ENCODE measurements around the gene SVEP1. TPM values are rescaled to one million over a fixed set of nuclear protein-coding genes. Genes with fewer than 3 reads are reported as not detected.
"Not testable (repeated sequence)": the region's sequence is repeated elsewhere in the genome, so short reads cannot be mapped to it uniquely, and the experiment has no call there.

The SVEP1 gene
- total RNA-seq, 1 donor from 2014 or later: 5.3 TPM

DNA sequence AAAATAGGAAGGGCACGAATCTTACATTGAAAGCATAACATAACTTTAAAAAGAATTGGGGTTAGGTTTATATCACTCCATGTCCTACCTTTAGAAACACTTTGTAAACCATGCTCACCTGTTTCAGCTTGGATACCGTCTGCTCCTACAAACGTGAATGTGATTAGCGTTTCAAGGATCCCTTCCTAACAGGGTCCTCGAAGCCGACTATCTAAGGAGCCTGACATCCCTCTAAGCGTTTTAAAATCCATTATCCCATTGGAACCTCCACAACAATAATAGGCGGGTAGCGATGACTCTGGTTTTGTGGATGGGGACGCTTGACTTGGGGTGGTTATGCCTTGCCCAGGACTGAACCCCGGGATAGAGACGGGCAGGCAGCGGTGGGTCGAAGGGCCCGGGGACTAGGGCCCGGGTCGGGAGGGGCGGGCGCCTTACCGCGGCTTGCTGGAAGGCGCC, 937 bp downstream of the SVEP1 start:
- DNase-seq: no peak

DNA sequence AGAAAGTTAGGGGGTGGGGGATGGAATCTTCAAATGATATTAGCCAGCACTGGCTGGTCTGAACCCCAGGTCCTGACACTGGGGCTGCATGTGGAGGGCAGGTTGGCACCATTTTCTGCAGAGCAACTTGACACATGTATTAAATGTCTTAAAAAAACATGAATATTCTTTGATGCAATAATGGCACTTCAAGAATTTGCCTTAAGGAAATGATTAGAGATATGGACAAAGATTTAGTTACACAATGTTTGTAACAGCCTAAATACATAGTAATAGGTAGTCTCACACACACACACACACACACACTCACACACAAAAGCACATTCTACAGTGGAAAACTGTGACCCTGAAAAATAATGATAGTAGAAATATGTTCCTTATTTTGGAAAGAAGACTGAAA, 3.6 kb downstream of the SVEP1 start:
- DNase-seq: no peak

DNA sequence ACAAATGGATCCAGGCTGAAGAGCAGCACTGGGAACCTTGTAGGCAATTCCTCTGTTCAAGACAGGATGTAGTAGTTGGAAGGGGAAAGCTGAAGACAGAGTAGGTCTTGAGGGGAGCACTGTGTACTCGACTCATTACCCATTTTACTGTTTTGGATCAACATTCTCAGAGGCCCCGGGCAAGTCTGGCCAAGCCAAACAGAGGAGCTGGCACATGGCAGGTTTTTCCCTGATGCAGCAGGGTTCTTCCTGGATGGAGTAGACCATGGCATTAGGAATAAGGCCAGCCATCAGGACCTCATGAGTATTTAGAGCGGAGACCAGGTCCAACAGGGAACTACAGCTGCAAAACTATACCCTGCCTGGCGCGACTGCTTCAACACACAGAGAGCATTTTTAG, 4.4 kb downstream of the SVEP1 start:
- no peak for DNase-seq

DNA sequence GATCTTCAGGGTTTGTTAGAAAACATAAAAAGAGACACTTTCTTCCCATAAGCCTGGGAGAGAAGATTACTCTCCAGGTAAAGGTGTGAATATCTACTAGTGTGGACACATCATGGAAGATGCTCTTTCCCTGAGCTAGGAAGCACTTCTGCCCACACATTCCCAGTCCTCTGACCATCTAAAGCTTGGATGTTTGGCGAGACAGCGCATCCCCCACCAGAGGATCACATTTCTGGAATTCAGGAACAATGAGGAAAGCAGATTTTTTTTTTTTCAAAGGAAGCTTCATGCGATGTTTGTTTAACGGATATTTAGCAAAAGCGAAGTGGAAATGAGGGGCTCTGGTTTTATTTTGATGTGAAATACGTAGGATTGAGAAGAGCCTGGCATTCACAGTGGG, 6.2 kb downstream of the SVEP1 start:
- DNase-seq: no peak

DNA sequence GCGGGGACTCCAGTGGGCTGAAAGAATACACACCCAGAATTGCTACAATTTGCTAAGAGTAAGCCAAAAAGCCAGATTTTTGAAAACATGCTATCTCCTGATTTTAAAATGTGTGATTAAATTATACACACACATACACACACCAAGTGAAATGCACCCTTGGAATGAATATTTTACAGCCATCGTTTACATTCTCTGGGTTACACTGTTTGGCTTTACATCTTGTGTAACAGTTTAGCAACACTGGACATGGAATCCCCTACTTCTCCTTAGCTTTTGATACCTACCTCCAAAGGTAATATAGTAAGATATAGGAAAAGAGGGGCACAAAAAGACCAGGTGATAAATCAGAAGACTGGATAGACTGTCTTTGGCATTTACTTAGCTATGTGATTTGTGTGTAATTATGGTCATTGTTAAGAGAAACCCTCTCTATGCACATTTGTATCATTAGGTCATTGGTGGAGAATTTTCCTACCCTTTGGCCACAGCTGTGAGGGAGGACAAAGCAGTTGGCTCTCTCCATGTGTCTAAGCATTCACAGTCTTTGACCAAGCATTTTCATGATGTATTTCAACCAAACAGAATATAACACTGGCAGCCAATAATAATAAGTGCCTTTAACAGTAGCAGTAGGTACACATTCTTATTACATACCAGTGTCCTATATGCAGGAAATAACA, 7.6 kb downstream of the SVEP1 start:
- no peak for DNase-seq

DNA sequence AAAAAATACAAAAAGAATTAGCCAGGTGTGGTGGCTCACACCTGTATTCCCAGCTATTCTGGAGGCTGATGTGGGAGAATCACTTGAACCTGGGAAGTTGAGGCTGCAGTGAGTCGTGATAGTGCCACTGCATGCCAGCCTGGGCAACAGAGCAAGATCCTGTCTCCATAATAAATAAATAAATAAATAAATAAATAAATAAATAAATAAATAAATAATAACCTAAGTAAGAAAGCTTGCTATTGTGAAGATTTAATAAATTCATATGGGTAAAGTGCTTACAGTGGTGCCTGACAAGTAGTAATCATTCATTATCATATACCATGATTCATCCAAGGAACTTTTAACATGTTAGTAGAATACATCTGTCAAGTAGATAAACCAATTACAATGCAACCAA, 13.4 kb downstream of the SVEP1 start:
- no peak for DNase-seq

DNA sequence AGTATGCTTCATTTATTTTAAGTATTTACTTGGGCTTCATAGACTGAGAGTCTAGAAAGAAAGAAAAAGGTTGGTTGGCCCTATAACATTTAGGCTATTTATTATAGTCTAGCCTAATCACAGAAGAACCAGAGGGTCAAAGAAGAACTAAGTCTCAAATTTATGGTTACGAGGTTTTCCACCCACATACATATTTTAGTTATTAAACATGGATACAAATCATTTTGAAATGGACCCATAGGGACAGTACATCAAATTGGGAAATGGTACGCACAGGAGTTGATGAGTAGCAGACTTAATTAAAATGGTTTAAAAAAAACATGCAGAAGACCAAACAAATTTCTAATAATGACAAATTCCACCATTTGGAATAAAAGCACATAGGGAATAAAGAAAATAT, 17.7 kb downstream of the SVEP1 start:
- DNase-seq: no peak

DNA sequence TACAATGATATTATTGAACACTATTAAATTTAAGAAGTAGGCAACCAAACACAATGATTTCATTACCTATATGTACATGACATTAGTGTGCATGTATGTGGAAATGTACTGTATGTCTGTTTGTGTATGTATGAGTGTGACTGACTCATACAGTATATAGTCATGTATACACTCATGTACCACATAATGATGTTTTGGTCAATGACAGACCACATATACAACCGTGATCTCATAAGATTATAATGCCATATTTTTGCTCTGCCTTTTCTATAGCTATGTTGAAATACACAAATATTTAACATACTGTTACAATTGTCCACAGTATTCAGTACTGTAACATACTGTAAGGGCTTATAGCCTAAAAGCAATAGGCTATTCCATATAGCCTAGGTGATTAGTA, 19.7 kb downstream of the SVEP1 start:
- DNase-seq: no peak

DNA sequence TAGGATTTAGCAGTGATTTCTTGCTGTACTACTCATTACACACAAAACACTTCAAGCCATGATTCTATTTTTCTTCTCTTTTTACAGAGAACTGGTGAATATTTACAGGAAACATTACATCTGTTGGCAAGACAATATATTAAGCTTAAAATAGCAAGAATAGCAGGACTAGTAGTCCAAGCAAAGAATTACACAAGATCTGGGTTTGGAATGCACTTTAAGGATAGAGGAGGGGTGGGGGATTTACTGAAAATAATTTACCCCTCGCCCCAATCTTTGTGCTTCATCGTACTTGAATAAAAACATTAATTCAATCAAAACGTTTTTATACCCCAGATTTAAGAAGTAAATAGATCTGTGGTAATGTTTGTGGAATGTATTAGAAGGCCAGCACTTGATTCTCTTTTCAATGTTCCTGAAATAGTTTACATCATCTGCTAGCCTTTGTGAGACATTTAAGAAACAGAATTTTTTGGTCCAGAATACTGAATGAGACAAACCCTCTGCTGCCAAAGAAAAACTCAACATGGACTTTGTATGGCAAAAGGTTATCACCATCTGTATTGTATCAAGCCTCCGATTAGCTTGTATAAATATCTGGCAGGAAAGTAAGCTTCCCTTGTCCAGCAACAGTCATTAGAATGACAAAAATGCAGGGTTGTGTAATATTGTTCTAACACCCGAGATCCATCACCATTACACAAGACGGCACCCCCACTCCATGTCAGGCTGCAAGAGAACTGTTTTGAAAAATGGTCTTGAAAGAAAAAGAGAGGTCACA, 23.8 kb downstream of the SVEP1 start:
- DNase-seq: no peak

DNA sequence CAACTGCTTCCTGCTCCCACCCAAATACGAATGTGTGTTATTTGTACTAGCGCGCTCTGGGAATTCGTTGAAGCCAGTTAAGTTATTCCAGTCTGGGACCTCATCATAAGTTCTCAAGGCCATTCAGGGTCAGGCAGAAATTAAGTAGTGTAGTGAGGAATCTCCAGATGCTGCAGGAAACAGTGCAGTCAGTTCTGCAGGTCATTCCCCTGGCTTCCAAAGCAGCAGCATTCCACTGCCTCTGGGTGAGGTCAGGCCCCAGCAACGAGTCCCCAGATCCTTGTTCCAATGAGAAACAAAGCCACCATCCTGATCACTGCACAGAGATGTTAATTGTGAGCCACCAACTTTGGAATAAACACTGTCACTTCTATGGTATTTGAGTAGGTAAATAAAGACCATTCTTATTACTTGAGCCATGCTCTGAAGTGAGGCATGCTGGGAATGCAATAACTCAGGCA, 33.1 kb downstream of the SVEP1 start:
- DNase-seq: no peak

DNA sequence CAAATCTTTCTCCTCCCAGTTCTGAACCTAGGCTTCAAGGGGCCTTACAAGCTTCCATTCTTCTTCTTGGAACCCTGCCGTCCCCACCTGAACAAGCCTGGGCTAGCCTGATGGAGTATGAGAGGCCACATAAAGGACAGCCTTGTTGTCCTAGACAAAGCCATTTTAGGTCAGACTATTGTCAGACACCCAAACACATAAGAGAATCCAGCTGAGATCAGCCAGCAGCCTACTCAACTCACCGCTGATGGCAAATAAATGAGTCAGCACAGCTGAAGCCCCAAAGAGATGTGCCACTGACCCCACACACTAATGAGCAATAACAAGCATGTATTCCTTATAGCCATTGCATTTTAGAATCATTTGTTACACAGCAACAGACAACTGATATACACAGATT, 33.8 kb downstream of the SVEP1 start:
- DNase-seq: no peak

DNA sequence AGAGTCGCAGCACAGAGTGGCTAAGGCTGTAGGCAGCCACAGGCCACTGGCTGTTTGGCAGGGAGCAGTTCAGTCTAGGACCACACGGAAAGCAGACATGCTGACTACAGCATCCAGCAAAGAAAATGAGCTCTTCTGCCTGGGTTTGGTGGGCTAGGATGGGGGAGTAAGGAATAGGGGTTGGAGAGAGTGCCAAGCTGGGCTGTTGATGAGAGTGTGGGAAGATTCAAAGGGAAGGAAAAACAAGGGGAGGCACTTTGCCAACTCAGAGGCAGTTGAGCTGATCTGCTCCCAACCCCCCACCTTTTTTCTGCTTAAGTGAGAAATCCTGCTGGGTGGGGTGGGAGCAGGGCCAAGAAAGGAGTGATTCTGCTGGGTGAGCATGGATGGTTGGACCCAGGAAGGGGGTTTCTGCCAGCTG, 35.9 kb downstream of the SVEP1 start:
- no peak for DNase-seq

DNA sequence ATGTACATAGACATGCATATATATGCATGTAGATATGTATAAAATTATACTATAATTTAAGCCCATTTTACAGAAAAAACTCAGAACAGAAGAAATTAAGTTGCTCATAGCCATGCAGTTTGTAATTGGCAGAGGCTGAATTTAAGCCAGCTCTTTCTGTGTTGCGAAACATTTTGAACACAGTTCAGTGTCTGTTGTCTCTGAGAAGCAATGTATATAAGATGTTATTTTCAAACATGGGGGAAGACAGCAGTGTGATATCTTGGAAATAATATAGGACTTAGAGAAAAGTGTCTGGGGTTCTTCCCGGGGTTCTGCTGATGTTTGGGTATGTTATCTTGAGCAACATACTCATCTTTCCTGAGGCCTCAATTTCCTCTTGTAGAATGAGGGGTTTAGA, 37.6 kb downstream of the SVEP1 start:
- DNase-seq: no peak

DNA sequence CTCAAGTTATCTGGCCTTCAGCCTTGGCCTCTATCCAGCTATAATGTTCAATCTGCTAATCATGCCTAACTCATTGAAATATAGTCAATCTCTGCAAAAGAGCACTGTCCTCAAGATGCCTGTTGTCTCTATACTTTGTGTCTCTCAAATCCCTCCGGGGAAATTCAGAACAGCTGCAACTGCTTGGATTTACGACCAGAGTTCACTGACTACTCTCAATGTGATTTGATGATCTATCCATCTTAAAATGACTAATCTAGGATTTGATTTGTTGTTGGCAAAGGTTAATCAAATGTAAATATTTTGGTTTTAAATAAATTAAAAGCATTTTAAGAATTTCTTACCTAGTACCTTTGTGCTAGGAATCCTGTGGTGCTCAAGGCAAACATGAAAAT, 40.9 kb downstream of the SVEP1 start:
- DNase-seq: no peak

DNA sequence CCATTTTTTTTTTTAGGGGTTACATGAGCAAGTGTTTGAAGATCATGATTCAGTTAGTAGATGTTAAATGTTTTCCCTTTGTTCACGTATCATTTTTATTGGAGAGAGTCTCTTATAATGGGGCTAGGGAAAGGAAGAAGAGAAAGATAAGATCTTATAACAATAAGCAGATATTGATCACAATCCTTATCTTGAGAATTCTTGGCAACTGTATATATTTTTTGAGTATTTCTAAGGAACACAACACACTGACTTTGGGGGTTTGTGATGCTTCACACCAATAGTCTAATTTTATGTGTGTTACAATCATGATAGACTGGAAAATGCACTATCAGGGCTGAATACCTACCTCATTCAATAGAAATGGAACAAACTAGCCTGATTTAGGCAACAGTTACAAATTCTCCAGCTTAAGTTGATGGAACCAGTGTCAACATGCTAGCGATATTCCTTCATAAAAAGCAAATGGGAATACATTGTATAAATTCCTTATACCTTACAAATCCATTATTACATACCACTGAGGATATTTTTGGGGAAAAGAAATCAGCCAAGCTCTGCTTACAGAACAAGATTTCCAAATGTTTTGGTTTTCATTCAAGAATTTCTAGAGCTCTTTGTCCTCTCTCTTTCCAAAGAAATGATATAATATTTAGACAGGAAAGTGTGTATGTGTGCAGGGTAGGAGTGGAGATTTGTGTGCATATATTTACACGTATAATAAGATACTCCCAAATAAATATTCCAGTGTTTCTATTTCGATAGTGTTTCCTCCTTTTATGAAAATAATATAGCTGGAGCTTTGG, 41.5 kb downstream of the SVEP1 start:
- no peak for DNase-seq

DNA sequence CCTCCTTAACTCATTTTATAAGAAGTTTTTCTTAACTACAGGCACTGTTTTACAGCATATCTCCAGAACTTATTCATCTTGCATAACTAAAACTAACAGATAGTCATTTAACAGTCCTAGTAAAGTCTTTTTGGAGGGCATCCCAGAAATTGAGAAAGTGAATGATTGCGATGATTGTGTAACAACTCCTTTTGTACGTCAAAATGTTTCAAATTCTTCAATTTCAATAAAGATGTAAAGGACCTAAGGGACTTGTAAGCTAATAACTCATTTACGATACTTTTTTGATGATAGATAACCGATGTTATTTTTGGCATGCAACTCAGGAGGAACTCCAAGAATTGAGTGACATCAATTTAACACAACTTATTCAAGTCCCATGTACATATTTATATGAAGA, 42.7 kb downstream of the SVEP1 start:
- no peak for DNase-seq

DNA sequence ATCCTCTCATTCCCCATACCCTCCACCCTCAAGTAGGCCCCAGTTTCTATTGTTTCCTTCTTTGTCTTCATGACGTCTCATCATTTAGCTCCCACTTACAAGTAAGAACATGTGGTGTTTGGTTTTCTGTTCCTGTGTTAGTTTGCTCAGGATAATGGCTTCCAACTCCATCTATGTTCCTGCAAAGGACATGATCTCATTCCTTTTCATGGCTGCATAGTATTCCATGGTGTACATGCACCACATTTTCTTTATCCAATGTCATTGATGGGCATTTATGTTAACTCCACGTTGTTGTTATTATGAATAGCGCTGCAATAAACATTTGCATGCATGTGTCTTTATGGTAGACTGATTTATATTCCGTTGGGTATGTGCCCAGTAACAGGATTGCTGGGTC, 45.4 kb downstream of the SVEP1 start:
- not testable (repeated sequence) for DNase-seq

DNA sequence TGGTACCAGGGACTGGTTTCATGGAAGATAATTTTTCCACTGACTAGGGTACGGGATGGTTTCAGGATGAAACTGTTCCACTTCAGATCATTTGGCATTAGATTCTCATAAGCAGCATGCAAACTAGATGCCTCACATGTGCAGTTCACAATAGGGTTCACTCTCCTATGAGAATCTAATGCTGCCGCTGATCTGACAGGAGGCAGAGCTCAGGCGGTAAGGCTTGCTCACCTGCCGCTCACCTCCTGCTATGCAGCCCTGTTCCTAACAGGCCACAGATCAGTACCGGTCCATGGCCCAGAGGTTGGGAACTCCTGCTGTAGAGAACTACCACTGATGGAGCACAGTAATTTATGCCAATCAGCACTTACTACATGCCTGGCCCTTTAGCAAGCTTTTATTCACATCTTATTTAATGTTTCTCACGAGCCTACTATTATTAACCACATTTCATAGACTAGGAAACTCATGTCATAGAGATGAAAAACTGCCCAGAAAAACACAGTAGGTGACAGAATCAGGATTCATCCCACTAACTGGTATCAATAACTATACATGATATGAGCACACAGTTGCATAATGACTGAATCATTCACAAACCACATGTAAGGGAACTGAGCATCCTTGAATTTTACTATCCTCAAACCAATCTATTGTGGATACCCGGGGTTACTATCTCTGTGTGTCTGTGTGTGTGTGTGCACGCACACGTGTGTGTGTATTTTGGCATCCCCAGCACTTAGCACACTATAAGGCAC, 46.5 kb downstream of the SVEP1 start:
- DNase-seq: no peak

DNA sequence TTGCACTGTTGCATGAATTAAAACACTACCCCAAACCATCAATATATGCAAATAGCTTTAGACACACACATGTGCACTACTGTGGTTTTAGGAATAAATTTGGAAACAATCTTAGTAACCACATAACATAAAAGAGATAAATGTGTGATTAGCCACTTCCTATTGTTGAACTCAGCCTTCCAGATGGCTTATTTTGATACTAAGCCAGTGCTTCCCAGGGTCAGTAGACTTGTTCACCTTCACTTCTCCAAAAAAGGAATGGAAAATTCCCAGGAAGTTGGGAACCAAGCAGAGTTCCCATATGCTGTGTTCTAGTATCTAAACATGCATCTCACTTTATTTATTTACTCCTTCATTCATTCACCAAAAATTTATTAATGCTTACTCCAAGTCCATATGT, 47.8 kb downstream of the SVEP1 start:
- no peak for DNase-seq

DNA sequence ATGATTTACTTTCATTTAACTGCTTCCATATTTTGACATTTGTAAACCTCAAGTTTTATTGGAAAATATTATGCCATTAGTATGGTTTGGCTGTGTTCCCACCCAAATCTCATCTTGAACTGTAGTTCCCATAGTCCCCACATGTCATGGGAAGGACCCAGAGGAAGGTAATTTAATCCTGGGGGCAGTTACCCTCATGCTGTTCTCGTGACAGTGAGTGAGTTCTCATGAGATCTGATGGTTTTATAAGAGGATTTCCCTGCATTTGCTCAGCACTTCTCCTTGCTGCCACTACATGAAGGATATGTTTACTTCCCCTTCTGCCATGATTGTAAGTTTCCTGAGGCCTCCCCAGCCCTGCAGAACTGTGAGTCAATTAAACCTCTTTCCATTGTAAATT, 48.3 kb downstream of the SVEP1 start:
- not testable (repeated sequence) for DNase-seq

DNA sequence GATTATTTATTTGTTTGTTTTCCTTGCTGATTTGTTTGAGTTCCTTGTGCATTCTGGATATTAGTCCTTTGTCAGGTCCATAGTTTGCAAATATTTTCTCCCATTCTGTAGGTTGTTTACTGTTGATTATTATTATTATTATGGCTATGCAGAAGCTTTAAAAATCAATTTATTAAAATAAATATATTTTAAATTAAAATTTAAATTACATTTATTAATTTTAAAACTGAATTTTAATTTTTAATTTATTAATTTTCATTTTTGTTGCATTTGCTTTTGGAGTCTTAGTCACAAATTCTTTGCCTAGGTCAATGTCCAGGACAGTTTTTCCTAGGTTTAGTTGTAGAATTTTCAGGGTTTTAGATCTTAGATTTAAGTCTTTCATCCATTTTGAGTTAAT, 50.9 kb downstream of the SVEP1 start:
- DNase-seq: no peak

DNA sequence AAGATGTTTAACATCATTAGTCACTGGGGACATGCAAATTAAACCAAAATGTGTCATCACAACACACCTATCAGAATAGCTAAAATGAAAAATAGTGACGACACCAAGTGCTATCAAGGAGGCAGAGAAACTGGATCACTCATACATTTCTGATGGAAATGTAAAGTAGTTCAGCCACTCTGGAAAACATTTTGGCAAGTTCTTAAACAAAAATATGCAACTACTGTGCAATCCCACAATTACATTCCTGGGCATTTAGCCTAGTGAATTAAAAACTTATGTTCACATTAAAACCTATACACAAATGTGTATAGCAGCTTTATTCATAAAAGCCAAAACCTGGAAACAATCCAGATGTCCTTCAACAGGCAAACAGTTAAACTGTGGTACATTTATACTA, 53.1 kb downstream of the SVEP1 start:
- no peak for DNase-seq
